ENCODE data around the gene DMRTB1. TPM values are rescaled to one million over a fixed set of nuclear protein-coding genes. Genes with fewer than 3 reads are reported as not detected.

Gene DMRTB1
- polyA plus RNA-seq, 3 donors: not detected

DNA sequence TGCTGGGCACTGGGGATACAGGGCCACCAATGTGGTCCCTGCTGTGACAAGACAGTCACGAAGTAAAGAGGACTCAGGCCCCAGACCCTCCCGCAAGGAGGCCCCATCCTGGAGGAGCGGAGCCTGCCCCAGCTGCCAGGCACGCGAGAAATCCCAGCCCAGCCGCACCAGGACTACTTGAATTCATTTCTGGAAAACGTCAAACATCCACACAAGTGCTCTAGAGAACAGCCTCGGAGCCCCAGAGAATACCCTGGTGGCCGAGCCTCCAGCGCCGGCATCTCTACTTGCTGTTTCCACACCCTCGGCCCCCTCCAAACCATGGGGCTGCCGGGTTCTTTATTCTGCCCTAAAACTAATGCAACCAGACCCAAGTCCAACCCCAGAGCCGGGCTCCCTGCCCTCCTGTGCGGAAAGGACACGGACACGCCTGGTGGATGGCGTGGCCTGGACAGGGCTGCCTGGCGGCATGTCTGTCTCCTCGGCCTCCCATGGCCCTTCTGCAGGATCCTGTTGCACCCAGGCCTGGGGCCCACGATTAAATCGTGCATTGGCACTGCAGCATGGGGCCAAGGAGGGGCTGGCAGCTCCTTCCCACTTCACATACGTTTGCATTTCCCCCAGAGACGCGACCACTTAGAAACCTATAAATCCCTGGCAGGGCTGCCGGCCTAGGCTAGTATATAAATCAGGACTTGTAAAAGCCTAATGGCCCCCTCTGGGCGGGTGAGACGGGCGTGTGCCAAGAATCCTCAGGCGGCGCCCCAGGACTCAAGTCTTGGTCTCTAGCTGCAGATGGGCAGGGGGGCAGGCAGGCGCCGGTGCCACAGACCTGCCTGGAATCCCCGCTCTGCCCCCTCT lies 41.2 kb downstream of the DMRTB1 start:
- Histone ChIP-seq H3K36me3 (replicated peaks in 1 of 2; ENCODE audit: control insufficient read depth in 1 of 2, insufficient read depth in 2 of 2, low read length in 2 of 2) (no peaks in the 10 kb centered on the region), H3K9ac (ENCODE audit: insufficient read depth, low read length, poor library complexity, severe bottlenecking) (no peak overlapping the region), H3K9me3 (replicated peaks in 1 of 2; ENCODE audit: control insufficient read depth in 1 of 2, insufficient read depth in 1 of 2, low read length in 2 of 2) (no peaks in the 10 kb centered on the region), H3K27me3 (ENCODE audit: control insufficient read depth in 2 of 2, insufficient read depth in 2 of 2, low read length in 2 of 2) (no peaks in the 10 kb centered on the region), H3K27ac (ENCODE audit: low read depth in 1 of 2, low read length in 2 of 2) (no peak overlapping the region), H3K79me2 (ENCODE audit: insufficient read depth, low read length) (no peaks in the 10 kb centered on the region), H3K4me2 (replicated peaks; ENCODE audit: extremely low read depth, low read length, poor library complexity, severe bottlenecking) (no peak overlapping the region), H3K4me3 (replicated peaks in 1 of 3; ENCODE audit: low read depth in 2 of 3, low read length in 3 of 3) (no peak overlapping the region), H3K4me1 (ENCODE audit: control insufficient read depth in 1 of 2, insufficient read depth in 2 of 2, low read length in 2 of 2) (no peaks in the 10 kb centered on the region), H2AFZ (ENCODE audit: insufficient read depth, low read depth, low read length, poor library complexity, severe bottlenecking) (no peak overlapping the region), H4K20me1 (ENCODE audit: insufficient read depth, low read length) (no peaks in the 10 kb centered on the region)
- Mint-ChIP-seq H3K9me3 (no peaks in the 10 kb centered on the region), H3K4me3 (no peak overlapping the region), H3K27me3 (ENCODE audit: low read depth in 3 of 3) (peaks cover 2 to 6% (median 2%) of the 10 kb centered on the region in 3 donors), H3K27ac (no peak overlapping the region), H3K4me1 (peaks cover 3% of the 10 kb centered on the region), H3K36me3 (no peaks in the 10 kb centered on the region)
- intact Hi-C loops (cut with micrococcal nuclease): no loop called here
- no peak for DNase-seq
- WGBS (ENCODE audit: insufficient coverage): 95% methylated on average over 29 of the region's 34 CpGs
- TF ChIP-seq CTCF (IDR thresholded peaks at IDR 0.05): no peak

- H3K27me3 ChIP-seq (ENCODE audit: control insufficient read depth in 2 of 2, insufficient read depth in 2 of 2, low read length in 2 of 2): no peaks in the 10 kb centered on the region
- no peak overlapping the region for H3K27ac ChIP-seq (ENCODE audit: low read depth in 1 of 2, low read length in 2 of 2)
- intact Hi-C loops (cut with micrococcal nuclease): no loop called here
- TF ChIP-seq CTCF (IDR thresholded peaks at IDR 0.05): no peak
- no peak overlapping the region for H3K4me2 ChIP-seq (replicated peaks; ENCODE audit: extremely low read depth, low read length, poor library complexity, severe bottlenecking)
- Mint-ChIP-seq H3K9me3 (no peaks in the 10 kb centered on the region), H3K27ac (no peak overlapping the region), H3K36me3 (no peaks in the 10 kb centered on the region), H3K4me3 (no peak overlapping the region), H3K4me1 (peaks cover 3% of the 10 kb centered on the region), H3K27me3 (ENCODE audit: low read depth in 3 of 3) (peaks cover 2 to 6% (median 2%) of the 10 kb centered on the region in 3 donors)
- no peaks in the 10 kb centered on the region for H3K9me3 ChIP-seq (replicated peaks in 1 of 2; ENCODE audit: control insufficient read depth in 1 of 2, insufficient read depth in 1 of 2, low read length in 2 of 2)
- H2AFZ ChIP-seq (ENCODE audit: insufficient read depth, low read depth, low read length, poor library complexity, severe bottlenecking): no peak overlapping the region
- no peaks in the 10 kb centered on the region for H3K36me3 ChIP-seq (replicated peaks in 1 of 2; ENCODE audit: control insufficient read depth in 1 of 2, insufficient read depth in 2 of 2, low read length in 2 of 2)
- no peaks in the 10 kb centered on the region for H4K20me1 ChIP-seq (ENCODE audit: insufficient read depth, low read length)
- no peak for DNase-seq
- no peak overlapping the region for H3K4me3 ChIP-seq (replicated peaks in 1 of 3; ENCODE audit: low read depth in 2 of 3, low read length in 3 of 3)
- H3K4me1 ChIP-seq (ENCODE audit: control insufficient read depth in 1 of 2, insufficient read depth in 2 of 2, low read length in 2 of 2): no peaks in the 10 kb centered on the region
- no peak overlapping the region for H3K9ac ChIP-seq (ENCODE audit: insufficient read depth, low read length, poor library complexity, severe bottlenecking)
- no peaks in the 10 kb centered on the region for H3K79me2 ChIP-seq (ENCODE audit: insufficient read depth, low read length)
- WGBS (ENCODE audit: insufficient coverage): 91% methylated on average over 18 of the region's 21 CpGs
Measured at GRCh38 chr1:53501065-53502005, 42.1 kb downstream of the DMRTB1 start.
